K562 (cell line): ENCODE measurements around the gene ABHD17B. TPM values are rescaled to one million over a fixed set of nuclear protein-coding genes. Genes with fewer than 3 reads are reported as not detected.

ENCODE experiments used
- ATAC-seq: fragments of 200-7000 bp; cut with Tn5 transposase; 3 replicates; pipeline ENCODE4 v1.9.1; 2020; ENCODE audit warnings: moderate library complexity
- BruUV-seq: library from RNA; stranded (reverse); fragments of 400-500 nt; replicated peaks from 2 replicates; lab custom pipeline; 2021; lab: Mats Ljungman, UMichigan
- CTCF ChIA-PET: fragments of 300-600 bp; formaldehyde crosslinking; extraction: SDS; loops from one replicate; lab custom pipeline; 2021; ENCODE audit warnings: low intra/inter-chr PET ratio; lab: Yijun Ruan, JAX
- POLR2A ChIA-PET: fragments of 300-600, 350-650 bp; sonication (Branson Sonifier 250); formaldehyde crosslinking; extraction: SDS; loops from one replicate; lab custom pipeline; 2021; ENCODE audit warnings: antibody characterized with exemption, inconsistent platforms; lab: Yijun Ruan, JAX
- DNase-seq, 4 experiments: peaks; one replicate each; pipeline versions ENCODE4 v3.0.0 to v3.0.0-alpha.2; 2011 to 2018; ENCODE audit warnings: low spot score in 3 of 4, mixed read lengths in 3 of 4; ENCODE audit errors: extremely low read depth in 1 of 4
- FAIRE-seq: peaks from 2 replicates; lab custom pipeline; 2011; peaks lifted over from hg19 to GRCh38; lab: Jason Lieb, UNC
- H2AFZ ChIP-seq: 2 replicates; pipeline ENCODE4 v1.6.0; 2011; ENCODE audit warnings: low read depth, low read length, control low read depth, inconsistent platforms
- H3K27ac ChIP-seq: fragments of 200-600 bp; 3 replicates; pipeline ENCODE4 v1.8.0; 2011; ENCODE audit warnings: low read depth, mild to moderate bottlenecking, control low read depth, inconsistent platforms, low read length, moderate library complexity, mixed read lengths; ENCODE audit errors: extremely low read depth
- H3K27me3 ChIP-seq, 2 experiments: fragments of 300-600 bp in 1 of 2; 2 replicates in 1 of 2; 3 replicates in 1 of 2; pipeline versions ENCODE4 v1.6.0 to v1.8.0; 2011; ENCODE audit warnings: inconsistent platforms in 2 of 2, low read length in 2 of 2, mild to moderate bottlenecking in 1 of 2, mixed read lengths in 1 of 2, moderate library complexity in 1 of 2; ENCODE audit not compliant: control insufficient read depth in 2 of 2, insufficient read depth in 2 of 2
- H3K36me3 ChIP-seq: fragments of 300-600 bp; 3 replicates; pipeline ENCODE4 v1.8.0; 2011; ENCODE audit warnings: mild to moderate bottlenecking, low read length, inconsistent platforms; ENCODE audit not compliant: control insufficient read depth, insufficient read depth
- H3K4me1 ChIP-seq, 2 experiments: fragments of 200-600 bp in 1 of 2; replicated peaks in 1 of 2; 2 replicates in 1 of 2; 3 replicates in 1 of 2; pipeline versions ENCODE4 v1.5.1 to v1.8.0; 2011; ENCODE audit warnings: inconsistent platforms in 2 of 2, low read length in 2 of 2, mild to moderate bottlenecking in 1 of 2, mixed read lengths in 1 of 2, moderate library complexity in 1 of 2; ENCODE audit not compliant: control insufficient read depth in 2 of 2, insufficient read depth in 2 of 2
- H3K4me2 ChIP-seq: 2 replicates; pipeline ENCODE4 v1.6.1; 2011; ENCODE audit warnings: low read length, control low read depth, inconsistent platforms, mixed read lengths; ENCODE audit not compliant: insufficient read depth
- H3K4me3 ChIP-seq: fragments of 200-600 bp; sonication (generic), shearing (Covaris generic); 2 replicates; pipeline ENCODE4 v1.5.1; 2016; ENCODE audit warnings: control low read depth, inconsistent platforms
- H3K79me2 ChIP-seq: fragments of 200-600 bp; 3 replicates; pipeline ENCODE4 v1.8.0; 2011; ENCODE audit warnings: low read length, inconsistent platforms; ENCODE audit not compliant: control insufficient read depth, insufficient read depth
- H3K9ac ChIP-seq, 2 experiments: 2 replicates each; pipeline versions ENCODE4 v1.6.0 to v1.6.1; 2011; ENCODE audit warnings: low read depth in 2 of 2, low read length in 2 of 2, control low read depth in 1 of 2, inconsistent platforms in 1 of 2, mild to moderate bottlenecking in 1 of 2, mixed read lengths in 1 of 2; ENCODE audit not compliant: insufficient read depth in 1 of 2
- H3K9me1 ChIP-seq: one replicate; pipeline ENCODE4 v1.6.0; 2011; ENCODE audit warnings: inconsistent platforms, mild to moderate bottlenecking, low read length, moderate library complexity; ENCODE audit not compliant: control insufficient read depth, insufficient read depth
- H3K9me3 ChIP-seq: replicated peaks from 2 replicates; pipeline ENCODE4 v1.5.1; 2011; ENCODE audit warnings: low read depth, low read length, inconsistent platforms; ENCODE audit not compliant: control insufficient read depth, insufficient read depth
- H4K20me1 ChIP-seq: replicated peaks from 2 replicates; pipeline ENCODE4 v1.6.1; 2011; ENCODE audit warnings: low read length, inconsistent platforms, mixed read lengths; ENCODE audit not compliant: control insufficient read depth, insufficient read depth
- COPS2 ChIP-seq: fragments of 450-650 bp; conservative IDR thresholded peaks from 2 replicates; pipeline ENCODE4 v1.6.1; 2016; ENCODE audit warnings: mild to moderate bottlenecking, moderate library complexity
- EGR1 ChIP-seq: fragments of 450-650 bp; conservative IDR thresholded peaks from 2 replicates; pipeline ENCODE4 v1.6.1; 2017; ENCODE audit warnings: mild to moderate bottlenecking
- RAD21 ChIP-seq, 2 experiments: fragments of 250-450 bp in 1 of 2; fragments of 450-650 bp in 1 of 2; sonication (Bioruptor Pico) in 1 of 2; formaldehyde crosslinking in 1 of 2; IDR thresholded peaks in 1 of 2; conservative IDR thresholded peaks in 1 of 2; 2 replicates each; pipeline versions ENCODE4 v1.4.0 to v1.8.0; 2020 to 2022; ENCODE audit warnings: mild to moderate bottlenecking in 2 of 2, moderate library complexity in 1 of 2
- SRSF9 ChIP-seq: fragments of 200-400 bp; formaldehyde crosslinking; IDR thresholded peaks from 2 replicates; pipeline ENCODE4 v1.6.1; 2017; ENCODE audit warnings: low read depth, low read length, borderline replicate concordance
- TCF3 ChIP-seq: sonication (generic); formaldehyde crosslinking; IDR thresholded peaks from 2 replicates; pipeline ENCODE4 v1.4.0; 2020; ENCODE audit warnings: mild to moderate bottlenecking, missing genetic modification reagents
- ZNF146 ChIP-seq: IDR thresholded peaks from one replicate; pipeline ENCODE4 v1.6.1; 2018; ENCODE audit warnings: missing compliant biosample characterization; ENCODE audit not compliant: unreplicated experiment
- ZNF561 ChIP-seq: fragments of 450-650 bp; formaldehyde crosslinking; conservative IDR thresholded peaks from 2 replicates; pipeline ENCODE4 v1.4.0; 2020; ENCODE audit warnings: mild to moderate bottlenecking, moderate library complexity
- ZNF668 ChIP-seq: fragments of 250-450 bp; sonication (Bioruptor Pico); IDR thresholded peaks from 2 replicates; pipeline ENCODE4 v1.8.0; 2022; ENCODE audit warnings: mild to moderate bottlenecking, inconsistent platforms
- in situ Hi-C: fragments of 300-500 bp; cut with MboI; formaldehyde crosslinking; loops from 4 replicates; pipeline ENCODE4 v1.15.0; 2018; ENCODE audit warnings: inconsistent platforms, mixed read lengths
- intact Hi-C: fragments of 100-400 bp; cut with micrococcal nuclease; formaldehyde crosslinking; loops from 2 replicates; pipeline ENCODE4 v1.14.2; 2022
- polyA plus RNA-seq, 8 experiments: library from polyadenylated mRNA; depleted of rRNA in 4 of 8; stranded (reverse) in 5 of 8; unstranded in 3 of 8; fragments of >200 nt; fragmentation: Nextera tagmentation in 2 of 8; fragmentation: Illumina TruSeq in 1 of 8; extraction: Ambion mirVana in 2 of 8; extraction: Trizol in 1 of 8; gene quantifications; 2 replicates each; pipeline versions ENCODE4 v1.2.1 to v1.2.3, GENCODE V29; 2011 to 2014; ENCODE audit warnings: inconsistent platforms in 1 of 8, missing spikeins in 1 of 8
- total RNA-seq, 7 experiments: library from RNA; depleted of rRNA in 6 of 7; stranded (reverse); fragments of >200 nt in 6 of 7; fragmentation: Illumina TruSeq in 2 of 7; extraction: Trizol in 2 of 7; gene quantifications; 2 replicates each; pipeline versions ENCODE4 v1.2.1 to v1.2.3, GENCODE V29; 2011 to 2021; ENCODE audit warnings: low replicate concordance in 1 of 7

The ABHD17B gene
- total and polyA plus RNA-seq, 9 of the 15 experiments (the other 6 are each of a cell fraction or from before 2014, with no cell fraction given) = 1.9 to 13.4 (median 10.1) TPM

- TF ChIP-seq EGR1 = no peak
- TF ChIP-seq RAD21 (CRISPR knock-in tag; conservative IDR thresholded peaks at IDR 0.05 in 1 of 2, IDR thresholded peaks at IDR 0.05 in 1 of 2) = no peak
- TF ChIP-seq SRSF9 = no peak
- no peak for TF ChIP-seq TCF3 (CRISPR knock-in tag)
- TF ChIP-seq ZNF561 (CRISPR knock-in tag) = no peak
- no peak for TF ChIP-seq COPS2
- TF ChIP-seq ZNF668 (CRISPR knock-in tag) = no peak
- TF ChIP-seq ZNF146 (CRISPR knock-in tag) = no peak
- Histone ChIP-seq H3K9ac (no peak overlapping the region), H3K27ac (no peak overlapping the region), H3K4me2 (no peak overlapping the region), H3K9me1 (no peaks in the 10 kb centered on the region), H3K79me2 (no peaks in the 10 kb centered on the region), H3K27me3 (no peaks in the 10 kb centered on the region), H3K4me1 (no peaks in the 10 kb centered on the region), H3K4me3 (no peak overlapping the region), H2AFZ (no peak overlapping the region), H4K20me1 (no peaks in the 10 kb centered on the region), H3K36me3 (no peaks in the 10 kb centered on the region), H3K9me3 (no peaks in the 10 kb centered on the region)
- FAIRE-seq (no peak), DNase-seq (no peak), ATAC-seq (no peak)
- in situ Hi-C loops (no loop called here), intact Hi-C loops (no loop called here)
- no TSS peak for BruUV-seq
- CTCF ChIA-PET = interaction anchor here (0.7 kb wide), 1 partner anchor 22 kb away, joined by 3 read pairs; no protein-coding TSS in a partner anchor
- POLR2A ChIA-PET = no interaction called here
These were observed 75.4 kb downstream of the ABHD17B start for GRCh38 chr9:71835596-71835995.
